A673 (cell line): Measurements from ENCODE around the gene UGT1A1.

Experiments
- CTCF ChIP-seq: fragments of 300-800, 200-600 bp; sonication (generic); conservative IDR thresholded peaks from 2 replicates; pipeline ENCODE4 v1.5.1; 2017; ENCODE audit warnings: low read depth, mild to moderate bottlenecking, antibody characterized with exemption, low read length, moderate library complexity, mixed read lengths
- EZH2 ChIP-seq: fragments of 200-600 bp; sonication (generic); IDR thresholded peaks from 2 replicates; pipeline ENCODE4 v1.6.1; 2017; ENCODE audit warnings: borderline replicate concordance, low read depth, mild to moderate bottlenecking, mixed read lengths, antibody characterized with exemption, low read length; ENCODE audit not compliant: poor library complexity, severe bottlenecking

- TF ChIP-seq EZH2 (no peak), CTCF (no peak)
Observed at GRCh38 chr2:233821709-233822100, 61.6 kb downstream of the UGT1A1 start.
